ENCODE measurements around the gene LZTS2. TPM values are rescaled to one million over a fixed set of nuclear protein-coding genes. Genes with fewer than 3 reads are reported as not detected.
A peak's percentile ranks its signal among the peaks of the same experiment; 100 is the strongest.
"Not testable (repeated sequence)": the region's sequence is repeated elsewhere in the genome, so short reads cannot be mapped to it uniquely, and the experiment has no call there.

The LZTS2 gene
- total and polyA plus RNA-seq, 2 donors = 9.8 to 44.7 TPM

DNA sequence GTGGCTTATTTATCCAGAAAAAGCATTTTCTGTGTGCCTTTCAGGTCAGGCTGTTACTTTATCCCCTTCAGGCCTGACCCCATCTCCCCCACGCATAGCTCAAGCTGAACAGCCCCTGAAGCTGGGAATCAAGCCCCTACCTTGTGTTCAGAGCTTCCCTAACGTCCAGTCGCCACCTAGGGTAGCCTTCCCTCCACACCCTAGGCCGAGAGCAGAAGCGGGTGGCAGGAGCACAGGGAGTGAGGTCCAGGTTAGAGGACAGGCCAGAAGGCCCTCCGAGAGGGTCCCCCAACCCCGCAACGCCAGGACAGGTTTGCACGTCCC is 30.8 kb upstream of the LZTS2 start:
- WGBS = 55% methylated on average over 9 of the region's 9 CpGs
- Histone ChIP-seq H3K4me3 (ENCODE audit: low read length in 2 of 2) (peak overlapping the region in 1 of 2 donors; percentile 55), H3K9me3 (ENCODE audit: control insufficient read depth in 2 of 2, insufficient read depth in 1 of 2, low read length in 1 of 2) (no peaks in the 10 kb centered on the region), H3K4me1 (ENCODE audit: control insufficient read depth in 2 of 2, insufficient read depth in 2 of 2, low read length in 2 of 2) (peaks cover 2 to 15% of the 10 kb centered on the region in 2 donors), H3K36me3 (ENCODE audit: control insufficient read depth in 2 of 2, insufficient read depth in 2 of 2, low read length in 1 of 2) (peaks cover 0 to 15% of the 10 kb centered on the region in 2 donors), H3K27ac (ENCODE audit: low read depth in 1 of 2, low read length in 1 of 2) (no peak overlapping the region), H3K27me3 (ENCODE audit: control insufficient read depth in 2 of 2, insufficient read depth in 1 of 2, low read length in 1 of 2) (peaks cover 3 to 8% of the 10 kb centered on the region in 2 donors)
- DNase-seq (ENCODE audit: low read depth in 6 of 9, low spot score in 9 of 9) = no peak

DNA sequence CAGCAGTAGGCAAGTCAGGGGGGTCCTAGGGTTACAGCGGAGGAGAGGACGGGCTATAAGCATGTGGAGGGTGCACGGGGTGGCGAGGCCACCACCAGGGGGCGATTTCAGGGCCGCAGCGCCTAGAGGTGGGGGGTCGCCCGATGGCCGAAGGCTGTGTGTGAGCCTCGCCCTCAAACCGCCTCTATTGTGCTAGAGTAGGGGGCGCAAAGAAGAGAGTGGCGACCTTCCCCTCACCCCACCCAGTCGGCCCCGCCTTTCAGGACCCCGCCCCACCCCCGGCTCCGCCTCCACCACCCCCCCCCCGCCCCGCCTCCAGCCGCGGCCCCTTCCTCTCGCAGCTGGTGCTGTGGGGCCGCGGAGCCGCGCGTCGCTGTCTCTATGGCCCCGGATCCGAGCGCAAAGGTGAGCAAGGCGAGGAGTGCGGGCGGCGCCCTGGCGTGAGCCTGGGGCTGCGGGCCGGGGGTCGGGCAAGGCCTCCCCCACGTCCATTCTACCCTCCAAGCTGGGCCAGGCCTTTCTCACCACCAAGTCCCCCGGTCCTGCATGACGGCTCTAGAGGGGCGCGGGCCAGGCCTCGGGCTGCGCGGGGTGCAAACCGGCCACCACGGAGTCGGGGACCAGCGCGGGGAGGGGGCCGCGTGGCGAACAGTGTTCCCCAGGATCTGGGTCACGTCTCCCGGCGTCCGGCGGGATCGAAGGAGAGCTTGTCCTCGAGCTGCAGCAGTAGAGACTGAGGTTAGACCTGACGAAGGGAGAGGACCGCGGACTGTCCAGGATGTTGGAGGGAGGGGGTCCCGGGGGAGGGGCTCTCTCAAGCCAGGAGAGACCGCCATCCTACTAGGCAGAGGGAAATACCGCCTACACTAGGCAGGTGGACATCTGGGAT is 30.2 kb upstream of the LZTS2 start, which contains the start of gene SEMA4G:
Gene SEMA4G, plus strand, starts transcription at position 318 of the 889 bp plus-strand sequence. CDS start 3,409 bp downstream, outside the sequence.
- Histone ChIP-seq H3K4me1 (ENCODE audit: control insufficient read depth in 2 of 2, insufficient read depth in 2 of 2, low read length in 2 of 2) (peaks cover 2 to 15% of the 10 kb centered on the region in 2 donors), H3K27me3 (ENCODE audit: control insufficient read depth in 2 of 2, insufficient read depth in 1 of 2, low read length in 1 of 2) (peaks cover 3 to 8% of the 10 kb centered on the region in 2 donors), H3K36me3 (ENCODE audit: control insufficient read depth in 2 of 2, insufficient read depth in 2 of 2, low read length in 1 of 2) (peaks cover 0 to 13% of the 10 kb centered on the region in 2 donors), H3K27ac (ENCODE audit: low read depth in 1 of 2, low read length in 1 of 2) (no peak within 1 kb of the TSS), H3K9me3 (ENCODE audit: control insufficient read depth in 2 of 2, insufficient read depth in 1 of 2, low read length in 1 of 2) (no peaks in the 10 kb centered on the region), H3K4me3 (ENCODE audit: low read length in 2 of 2) (peak within 1 kb of the TSS; percentile 48 to 55)
- DNase-seq (ENCODE audit: low read depth in 6 of 9, low spot score in 9 of 9) = peak in 6 of 9 donors; percentile 33 to 79 (median 58)
- 3% methylated on average over 70 of the region's 70 CpGs for WGBS

DNA sequence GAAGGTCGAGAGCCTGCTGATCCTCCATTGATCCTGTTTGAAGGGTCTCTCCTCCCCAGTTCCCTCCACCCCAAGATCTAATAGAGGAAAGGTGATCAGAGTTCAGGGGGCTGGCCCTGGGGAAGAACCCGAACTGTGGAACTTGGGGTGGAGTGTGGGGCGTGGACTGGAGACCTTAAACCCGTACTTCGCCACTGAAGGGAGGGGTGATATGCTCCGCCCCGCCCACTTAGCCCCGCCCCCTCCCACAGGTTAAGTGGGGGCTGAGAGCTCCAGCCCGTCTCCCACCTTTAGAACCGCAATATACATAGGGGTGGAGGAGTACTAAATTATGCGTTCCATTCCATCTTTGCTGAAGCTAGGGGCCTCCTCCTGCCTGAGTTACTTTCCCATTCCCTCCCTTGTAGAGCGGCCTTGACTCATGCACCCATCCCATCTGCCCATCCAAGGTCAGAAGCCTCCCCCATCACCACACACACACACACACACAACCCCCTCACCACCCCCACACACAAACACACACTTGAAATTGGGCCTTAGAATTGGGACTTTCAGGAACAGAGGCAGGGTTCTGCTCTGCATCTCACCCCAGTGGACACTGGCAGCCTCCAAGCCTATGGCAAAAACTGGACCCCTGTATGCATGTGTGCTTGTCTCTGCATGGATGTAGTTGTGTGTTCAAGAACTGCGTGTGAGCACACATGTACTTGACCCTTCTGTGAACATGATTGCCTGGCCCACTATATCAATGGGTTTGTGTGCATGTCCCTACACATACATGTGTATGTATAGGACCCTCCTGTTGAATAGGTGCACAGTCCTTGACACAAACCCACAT is 29.3 kb upstream of the LZTS2 start:
- no peak overlapping the region for H3K27ac ChIP-seq (ENCODE audit: low read depth in 1 of 2, low read length in 1 of 2)
- H3K4me1 ChIP-seq (ENCODE audit: control insufficient read depth in 2 of 2, insufficient read depth in 2 of 2, low read length in 2 of 2) = peaks cover 2 to 15% of the 10 kb centered on the region in 2 donors
- peaks cover 3 to 8% of the 10 kb centered on the region in 2 donors for H3K27me3 ChIP-seq (ENCODE audit: control insufficient read depth in 2 of 2, insufficient read depth in 1 of 2, low read length in 1 of 2)
- H3K9me3 ChIP-seq (ENCODE audit: control insufficient read depth in 2 of 2, insufficient read depth in 1 of 2, low read length in 1 of 2) = no peaks in the 10 kb centered on the region
- peaks cover 0 to 13% of the 10 kb centered on the region in 2 donors for H3K36me3 ChIP-seq (ENCODE audit: control insufficient read depth in 2 of 2, insufficient read depth in 2 of 2, low read length in 1 of 2)
- peak overlapping the region; percentile 48 to 55 for H3K4me3 ChIP-seq (ENCODE audit: low read length in 2 of 2)
- DNase-seq (ENCODE audit: low read depth in 6 of 9, low spot score in 9 of 9) = peak in 3 of 9 donors; percentile 19 to 31 (median 25)
- WGBS = 57% methylated on average over 13 of the region's 13 CpGs

DNA sequence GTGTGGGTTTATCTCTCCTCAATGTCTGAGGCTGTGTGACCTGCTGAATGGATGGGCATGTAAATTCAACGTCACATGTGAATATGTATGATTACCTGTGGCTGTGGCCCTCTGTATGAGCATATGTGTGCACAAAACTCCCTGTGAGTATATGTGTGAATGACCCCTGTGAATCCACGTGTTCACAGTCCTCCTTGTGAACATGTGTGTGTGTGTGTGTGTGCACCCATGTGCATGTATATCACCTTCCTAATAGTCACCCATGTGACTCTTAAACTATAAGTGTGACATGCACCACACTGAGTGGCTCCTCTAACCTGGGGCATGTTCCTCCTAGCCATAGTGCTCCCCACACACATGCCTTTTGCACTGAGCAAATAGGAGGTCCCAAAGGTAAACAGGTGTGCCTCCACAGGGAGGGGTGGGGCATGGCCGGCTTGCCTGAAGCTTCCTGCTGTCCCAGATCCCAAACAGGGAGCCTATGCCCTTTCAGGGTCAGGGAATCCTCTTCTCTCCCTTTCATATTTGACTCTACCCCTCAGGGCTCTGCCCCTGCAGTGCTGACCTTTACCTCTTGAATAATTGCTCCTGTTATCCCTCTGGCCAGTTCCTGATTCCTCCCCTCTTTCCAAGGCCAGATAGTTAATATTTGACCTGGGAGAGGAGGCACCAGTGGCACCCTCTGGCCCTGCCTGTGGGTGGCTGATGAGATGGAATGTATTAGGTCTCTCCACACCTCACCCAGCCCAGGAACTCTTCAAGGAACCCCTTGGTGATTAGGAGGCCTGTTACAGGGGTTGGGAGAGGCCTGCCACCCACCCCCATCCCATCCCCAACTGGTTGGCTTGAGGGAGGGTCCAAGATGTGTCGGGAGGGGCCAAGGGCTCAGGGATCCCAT is 28.4 kb upstream of the LZTS2 start:
- Histone ChIP-seq H3K4me1 (ENCODE audit: control insufficient read depth in 2 of 2, insufficient read depth in 2 of 2, low read length in 2 of 2) (peaks cover 2 to 15% of the 10 kb centered on the region in 2 donors), H3K4me3 (ENCODE audit: low read length in 2 of 2) (no peak overlapping the region), H3K9me3 (ENCODE audit: control insufficient read depth in 2 of 2, insufficient read depth in 1 of 2, low read length in 1 of 2) (no peaks in the 10 kb centered on the region), H3K27ac (ENCODE audit: low read depth in 1 of 2, low read length in 1 of 2) (no peak overlapping the region), H3K27me3 (ENCODE audit: control insufficient read depth in 2 of 2, insufficient read depth in 1 of 2, low read length in 1 of 2) (peaks cover 3 to 8% of the 10 kb centered on the region in 2 donors), H3K36me3 (ENCODE audit: control insufficient read depth in 2 of 2, insufficient read depth in 2 of 2, low read length in 1 of 2) (peaks cover 0 to 5% of the 10 kb centered on the region in 2 donors)
- WGBS = 97% methylated on average over 4 of the region's 4 CpGs
- no peak for DNase-seq (ENCODE audit: low read depth in 6 of 9, low spot score in 9 of 9)

DNA sequence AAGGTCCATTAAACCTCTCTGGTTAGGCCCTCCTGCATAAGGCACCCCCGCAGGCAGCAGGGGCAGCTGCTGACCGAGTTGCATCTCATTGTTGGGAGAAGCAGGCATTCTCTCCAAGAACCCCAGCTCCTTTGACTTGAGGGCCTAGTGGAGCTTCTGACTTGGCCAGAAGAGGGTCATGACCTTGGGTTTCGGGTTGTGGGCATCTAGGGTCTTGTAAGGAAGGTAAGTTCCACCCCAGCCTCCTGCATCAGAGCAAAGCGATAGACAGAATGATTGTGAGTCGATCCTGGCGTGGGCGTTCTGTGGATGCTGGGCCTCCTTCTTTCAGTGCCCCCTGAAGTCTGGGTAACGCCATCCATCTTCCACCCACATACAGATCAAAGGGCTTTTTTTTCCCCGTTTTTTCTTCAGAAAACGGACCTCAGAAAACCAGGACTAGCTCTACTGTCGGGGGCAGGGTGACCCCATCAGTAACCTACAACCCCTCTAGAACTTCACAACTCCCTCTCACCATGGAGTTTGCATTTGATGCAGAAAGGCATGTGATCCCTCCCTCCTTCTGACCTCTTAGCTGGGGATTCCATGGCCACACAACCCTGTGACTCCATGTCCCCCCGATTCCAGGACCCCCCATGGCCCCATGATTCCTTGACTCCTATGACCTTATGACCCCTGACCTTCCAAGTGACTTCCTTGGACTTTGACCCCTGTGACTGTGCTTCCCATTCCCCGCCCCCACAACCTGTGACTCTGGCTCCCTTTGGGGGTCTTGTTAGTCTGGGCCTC is 27.3 kb upstream of the LZTS2 start:
- H3K4me1 ChIP-seq (ENCODE audit: control insufficient read depth in 2 of 2, insufficient read depth in 2 of 2, low read length in 2 of 2) = peaks cover 2 to 15% of the 10 kb centered on the region in 2 donors
- H3K4me3 ChIP-seq (ENCODE audit: low read length in 2 of 2) = no peak overlapping the region
- DNase-seq (ENCODE audit: low read depth in 6 of 9, low spot score in 9 of 9) = no peak
- H3K36me3 ChIP-seq (ENCODE audit: control insufficient read depth in 2 of 2, insufficient read depth in 2 of 2, low read length in 1 of 2) = no peaks in the 10 kb centered on the region
- H3K27me3 ChIP-seq (ENCODE audit: control insufficient read depth in 2 of 2, insufficient read depth in 1 of 2, low read length in 1 of 2) = peaks cover 3 to 8% of the 10 kb centered on the region in 2 donors
- no peaks in the 10 kb centered on the region for H3K9me3 ChIP-seq (ENCODE audit: control insufficient read depth in 2 of 2, insufficient read depth in 1 of 2, low read length in 1 of 2)
- no peak overlapping the region for H3K27ac ChIP-seq (ENCODE audit: low read depth in 1 of 2, low read length in 1 of 2)
- 94% methylated on average over 13 of the region's 13 CpGs for WGBS

DNA sequence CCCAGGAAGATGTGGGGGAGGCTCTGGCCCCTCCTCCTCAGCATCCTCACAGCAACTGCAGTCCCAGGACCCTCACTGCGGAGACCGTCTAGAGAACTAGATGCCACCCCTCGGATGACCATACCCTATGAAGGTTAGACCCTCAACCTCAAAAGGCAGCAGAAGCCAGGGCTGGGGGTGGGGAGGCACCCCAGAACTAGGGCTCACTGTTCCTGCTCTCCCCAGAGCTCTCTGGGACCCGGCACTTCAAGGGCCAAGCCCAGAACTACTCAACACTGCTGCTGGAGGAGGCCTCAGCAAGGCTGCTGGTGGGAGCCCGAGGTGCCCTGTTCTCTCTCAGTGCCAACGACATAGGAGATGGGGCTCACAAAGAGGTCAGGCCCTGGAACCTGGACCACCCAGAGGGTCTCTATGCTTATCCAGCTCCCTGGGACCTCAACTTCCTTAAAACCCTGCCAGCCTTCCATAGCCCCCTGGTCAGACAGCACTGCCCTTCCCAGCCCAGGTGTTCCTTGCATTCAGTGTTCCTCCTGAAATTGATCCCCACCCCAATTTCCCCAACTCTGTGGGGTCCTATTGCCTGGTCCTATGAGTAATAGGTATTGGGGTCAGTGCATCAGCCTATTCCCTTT is 26.6 kb upstream of the LZTS2 start:
- 97% methylated on average over 6 of the region's 6 CpGs for whole genome bisulfite sequencing
- H3K4me1 ChIP-seq (ENCODE audit: control insufficient read depth in 2 of 2, insufficient read depth in 2 of 2, low read length in 2 of 2) = peaks cover 2 to 15% of the 10 kb centered on the region in 2 donors
- H3K9me3 ChIP-seq (ENCODE audit: control insufficient read depth in 2 of 2, insufficient read depth in 1 of 2, low read length in 1 of 2) = no peaks in the 10 kb centered on the region
- H3K27ac ChIP-seq (ENCODE audit: low read depth in 1 of 2, low read length in 1 of 2) = no peak overlapping the region
- DNase-seq (ENCODE audit: low read depth in 6 of 9, low spot score in 9 of 9) = no peak
- peaks cover 3 to 8% of the 10 kb centered on the region in 2 donors for H3K27me3 ChIP-seq (ENCODE audit: control insufficient read depth in 2 of 2, insufficient read depth in 1 of 2, low read length in 1 of 2)
- no peak overlapping the region for H3K4me3 ChIP-seq (ENCODE audit: low read length in 2 of 2)
- H3K36me3 ChIP-seq (ENCODE audit: control insufficient read depth in 2 of 2, insufficient read depth in 2 of 2, low read length in 1 of 2) = no peaks in the 10 kb centered on the region

DNA sequence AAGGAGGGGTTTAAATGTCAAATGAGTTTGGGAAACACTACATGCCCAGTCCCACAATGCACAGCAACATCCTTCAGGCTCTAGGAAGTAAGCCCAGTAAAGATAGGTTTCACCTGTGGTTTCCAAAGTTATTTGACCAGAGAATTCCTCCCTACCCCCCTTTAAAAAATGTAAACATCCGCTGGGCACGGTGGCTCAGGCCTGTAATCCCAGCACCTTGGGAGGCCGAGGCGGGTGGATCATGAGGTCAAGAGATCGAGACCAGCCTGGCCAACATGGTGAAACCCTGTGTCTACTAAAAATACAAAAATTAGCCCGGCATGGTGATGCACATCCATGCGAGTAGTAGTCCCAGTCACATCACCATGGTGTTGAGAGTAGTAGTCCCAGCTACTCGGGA is 24.2 kb upstream of the LZTS2 start:
- H3K36me3 ChIP-seq (ENCODE audit: control insufficient read depth in 2 of 2, insufficient read depth in 2 of 2, low read length in 1 of 2) = peaks cover 10 to 15% of the 10 kb centered on the region in 2 donors
- 91% methylated on average over 8 of the region's 8 CpGs for WGBS
- H3K9me3 ChIP-seq (ENCODE audit: control insufficient read depth in 2 of 2, insufficient read depth in 1 of 2, low read length in 1 of 2); DNase-seq (ENCODE audit: low read depth in 6 of 9, low spot score in 9 of 9); H3K27ac ChIP-seq (ENCODE audit: low read depth in 1 of 2, low read length in 1 of 2); H3K27me3 ChIP-seq (ENCODE audit: control insufficient read depth in 2 of 2, insufficient read depth in 1 of 2, low read length in 1 of 2); H3K4me1 ChIP-seq (ENCODE audit: control insufficient read depth in 2 of 2, insufficient read depth in 2 of 2, low read length in 2 of 2); H3K4me3 ChIP-seq (ENCODE audit: low read length in 2 of 2): not testable (repeated sequence)

Data from thymus (tissue), 11 donors.